ENCODE measurements around the gene FRAS1.
"Not testable (repeated sequence)": the region's sequence is repeated elsewhere in the genome, so short reads cannot be mapped to it uniquely, and the experiment has no call there.

FRAS1 gene

GRCh38 chr4:78527103-78527502, 470.0 kb downstream of the FRAS1 start:
- DNase-seq = no peak

GRCh38 chr4:78527555-78527954, 470.4 kb downstream of the FRAS1 start:
- no peak for DNase-seq

DNA sequence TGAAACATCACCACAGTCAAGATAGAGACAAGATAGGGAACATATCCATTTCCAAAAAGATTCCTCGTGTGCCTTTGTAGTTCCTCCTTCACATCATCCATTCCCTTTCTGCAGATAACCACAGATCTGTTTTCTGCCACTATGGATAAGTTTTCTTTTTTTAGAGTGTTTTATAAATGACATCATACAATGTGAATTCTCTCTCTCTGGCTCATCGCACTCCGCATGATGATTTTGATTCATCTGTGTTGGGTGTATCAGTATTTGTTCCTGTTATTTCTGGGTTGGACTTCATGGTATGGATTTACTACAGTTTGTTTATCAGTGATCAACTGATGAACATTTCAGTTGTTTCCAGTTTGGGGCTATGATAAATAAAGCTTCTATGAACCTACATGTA, 471.2 kb downstream of the FRAS1 start:
- DNase-seq = no peak

GRCh38 chr4:78529569-78530209, 472.6 kb downstream of the FRAS1 start:
- DNase-seq = no peak

DNA sequence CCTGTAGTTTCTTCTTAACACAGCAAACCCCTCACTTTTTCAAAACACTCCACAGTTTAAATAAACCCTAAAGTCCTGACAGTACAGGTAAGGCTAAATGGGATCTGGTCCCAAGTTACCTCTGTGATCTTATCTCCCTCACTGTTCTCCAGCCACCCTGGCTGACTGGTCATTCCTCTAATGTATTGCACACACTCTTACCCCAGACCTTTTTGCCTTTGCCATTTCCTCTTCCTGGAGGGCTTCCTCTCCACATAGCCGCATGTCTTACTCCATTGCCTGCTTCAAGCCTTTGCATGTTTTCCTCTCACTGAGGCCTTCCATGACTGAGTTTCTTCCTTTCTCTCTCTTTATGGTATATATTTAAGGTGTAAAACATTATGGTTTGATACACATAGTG, 474.9 kb downstream of the FRAS1 start:
- no peak for DNase-seq

DNA sequence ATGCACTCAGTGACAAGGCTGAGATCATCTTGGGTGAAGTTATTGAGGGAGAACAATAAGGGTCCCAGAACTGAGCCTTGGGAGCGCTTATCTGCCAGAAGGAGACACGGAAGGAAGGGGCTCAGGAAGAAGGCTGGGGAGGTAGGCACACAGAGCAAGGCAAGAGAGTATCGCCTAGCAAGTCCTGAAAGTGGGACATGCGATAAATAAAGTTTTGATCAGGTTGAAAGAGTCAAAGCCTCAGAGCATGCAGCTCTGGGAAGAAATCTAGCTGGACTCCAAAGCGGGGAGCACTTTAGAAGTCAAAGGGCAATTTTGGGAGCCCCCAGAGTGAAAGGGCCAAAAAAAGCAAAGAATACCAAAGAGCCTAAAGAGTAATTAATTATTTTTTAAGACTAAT, 476.7 kb downstream of the FRAS1 start:
- no peak for DNase-seq

DNA sequence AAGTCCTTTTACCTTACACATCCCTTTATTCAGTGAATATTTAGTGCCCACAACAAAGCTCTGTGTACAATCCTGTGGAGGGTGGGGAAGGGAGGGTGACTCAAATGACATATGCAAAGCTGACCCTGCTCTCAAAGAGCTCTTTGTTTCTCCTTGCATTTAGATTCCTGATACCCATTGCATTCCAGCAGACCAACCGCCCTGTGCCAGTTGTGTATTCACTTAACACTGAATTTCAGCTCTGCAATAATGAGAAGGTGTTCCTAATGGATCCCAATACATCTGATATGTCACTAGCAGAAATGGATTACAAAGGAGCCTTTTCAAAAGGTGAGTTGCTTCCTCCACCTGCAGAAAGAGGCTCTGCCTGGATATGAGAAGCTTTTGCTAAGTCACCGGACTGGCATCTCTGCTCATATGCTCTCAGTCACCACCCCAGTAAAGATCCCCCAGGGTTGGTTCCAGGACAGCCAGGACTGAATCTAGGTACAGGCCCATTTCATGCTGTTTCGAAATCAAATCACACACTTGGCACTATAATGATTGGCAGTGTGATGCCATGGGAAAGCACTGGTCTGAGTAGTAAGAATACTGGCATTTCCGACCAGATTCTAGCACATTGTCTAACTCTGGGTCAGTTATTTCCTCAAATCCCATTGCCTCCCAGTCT, 477.3 kb downstream of the FRAS1 start:
- no peak for DNase-seq

DNA sequence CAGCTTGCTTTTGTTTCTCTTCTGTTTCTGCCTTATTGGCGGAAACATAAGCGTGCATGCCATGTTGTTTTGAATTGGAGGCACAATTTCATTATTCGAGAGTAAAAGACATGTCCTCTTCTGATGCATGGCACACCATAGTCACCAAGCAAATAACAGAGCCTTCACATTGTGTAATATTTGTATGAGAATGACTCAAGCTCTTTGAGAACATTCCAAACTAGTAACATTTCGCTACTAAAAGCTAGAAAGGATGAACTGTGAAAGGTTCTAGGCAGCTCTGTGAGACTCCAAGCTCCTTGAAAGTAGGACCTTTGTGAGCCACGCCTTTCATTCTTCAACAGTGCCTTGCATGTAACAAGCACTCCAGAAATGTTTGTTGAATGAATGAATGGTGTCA, 485.2 kb downstream of the FRAS1 start:
- DNase-seq = no peak

GRCh38 chr4:78543424-78544125, 486.5 kb downstream of the FRAS1 start:
- no peak for DNase-seq

DNA sequence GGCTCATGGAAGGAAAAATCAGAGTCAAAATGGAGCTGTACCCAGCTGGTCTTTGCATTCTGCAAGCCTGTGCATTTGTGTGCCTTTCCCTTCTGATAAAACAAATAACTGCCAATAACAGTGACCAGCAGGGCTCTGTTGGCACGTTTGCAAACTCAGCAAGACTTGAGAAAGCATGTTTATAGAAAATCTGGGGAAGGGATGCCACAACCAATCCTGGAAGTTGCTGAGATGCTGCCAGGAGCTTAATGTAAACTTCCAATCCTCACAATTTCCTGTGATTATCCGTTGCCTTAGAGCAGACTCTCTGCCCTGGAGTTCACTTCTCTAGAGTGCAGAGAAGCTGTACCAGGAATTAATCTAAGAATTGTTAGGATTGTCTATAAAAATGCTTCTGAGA, 487.6 kb downstream of the FRAS1 start:
- DNase-seq = no peak

- DNase-seq = no peak
Observed at GRCh38 chr4:78545275-78546246, 488.4 kb downstream of the FRAS1 start.

GRCh38 chr4:78547899-78548298, 490.8 kb downstream of the FRAS1 start:
- DNase-seq = not testable (repeated sequence)

DNA sequence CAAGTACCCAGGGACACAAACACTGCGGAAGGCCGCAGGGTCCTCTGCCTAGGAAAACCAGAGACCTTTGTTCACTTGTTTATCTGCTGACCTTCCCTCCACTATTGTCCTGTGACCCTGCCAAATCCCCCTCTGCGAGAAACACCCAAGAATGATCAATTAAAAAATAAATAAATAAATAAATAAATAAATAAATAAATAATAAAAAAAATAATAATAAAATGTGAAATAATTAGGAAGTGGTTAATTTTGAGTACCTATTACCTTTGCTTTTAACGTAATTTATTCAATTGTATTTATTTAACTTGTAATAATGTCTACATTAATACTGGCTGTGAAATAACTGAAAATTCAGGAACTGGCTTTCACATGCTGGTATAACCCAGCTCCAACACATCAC, 491.8 kb downstream of the FRAS1 start:
- not testable (repeated sequence) for DNase-seq

GRCh38 chr4:78551420-78552351, 494.6 kb downstream of the FRAS1 start, which contains the start of gene ANXA3:
Gene ANXA3 (plus strand): TSS chr4:78551770. CDS start chr4:78554474, 2,704 bp downstream.
- DNase-seq = no peak

- DNase-seq = no peak
Observed at GRCh38 chr4:78552389-78553042, 495.4 kb downstream of the FRAS1 start.

DNA sequence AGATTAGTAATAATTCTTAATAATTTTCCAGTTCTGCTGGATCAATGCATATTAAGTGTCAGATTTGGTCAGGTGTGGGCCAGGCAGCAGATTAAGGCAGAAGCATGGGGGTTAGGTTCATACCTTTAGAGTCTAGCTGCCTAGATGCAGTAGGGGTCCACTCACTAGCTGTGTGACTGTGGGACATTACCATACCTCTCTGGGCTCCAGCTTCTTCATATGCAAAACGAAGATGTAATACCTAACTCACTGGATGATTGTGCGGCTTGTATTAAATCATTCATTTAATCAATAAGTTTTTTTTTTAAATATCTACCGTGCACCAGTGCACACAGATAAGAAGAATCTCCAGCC, 495.9 kb downstream of the FRAS1 start:
- DNase-seq = no peak

DNA sequence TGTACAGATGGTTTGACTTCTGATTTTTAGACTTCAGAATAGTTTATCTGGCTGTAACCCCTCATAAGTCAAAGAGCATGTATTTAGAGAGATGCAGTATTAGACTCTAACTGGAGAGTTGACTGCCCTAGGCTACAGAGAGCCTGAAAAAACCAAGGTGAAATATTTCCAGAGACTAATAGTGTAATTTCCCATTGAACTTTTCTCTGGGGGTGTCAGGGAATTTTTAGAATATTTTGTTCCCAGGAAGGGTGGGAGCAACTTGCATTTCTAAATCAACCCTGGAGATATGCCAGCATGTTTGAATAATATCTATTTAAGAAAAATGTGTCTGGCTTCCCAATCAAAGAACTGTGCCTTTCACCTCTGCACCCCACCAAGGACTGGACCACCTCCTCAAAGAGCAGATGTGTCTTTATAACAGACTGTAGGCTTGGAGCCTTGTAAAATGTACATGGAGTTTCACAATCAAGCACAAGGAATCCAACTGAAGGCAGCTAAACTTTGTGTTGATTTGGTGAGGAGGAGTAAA, 496.5 kb downstream of the FRAS1 start:
- DNase-seq = no peak

DNA sequence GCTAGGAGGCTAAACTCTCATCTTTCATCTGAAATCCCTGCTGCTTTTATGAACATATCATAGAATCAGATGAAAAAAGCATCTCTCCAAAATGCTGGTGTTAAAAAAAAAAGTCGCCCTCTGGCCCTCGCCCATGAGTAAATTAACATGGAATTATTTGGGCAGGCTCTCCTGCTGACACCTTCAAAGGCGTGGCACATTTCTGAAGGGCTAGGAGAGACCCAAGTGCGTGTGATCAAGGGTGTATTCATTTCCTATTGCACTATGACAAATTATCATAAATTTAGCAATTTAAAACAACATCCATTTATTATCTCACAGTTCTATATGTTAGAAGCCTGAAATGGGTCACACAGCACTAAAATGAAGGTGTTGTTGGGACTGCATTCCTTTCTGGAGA, 499.5 kb downstream of the FRAS1 start:
- no peak for DNase-seq

DNA sequence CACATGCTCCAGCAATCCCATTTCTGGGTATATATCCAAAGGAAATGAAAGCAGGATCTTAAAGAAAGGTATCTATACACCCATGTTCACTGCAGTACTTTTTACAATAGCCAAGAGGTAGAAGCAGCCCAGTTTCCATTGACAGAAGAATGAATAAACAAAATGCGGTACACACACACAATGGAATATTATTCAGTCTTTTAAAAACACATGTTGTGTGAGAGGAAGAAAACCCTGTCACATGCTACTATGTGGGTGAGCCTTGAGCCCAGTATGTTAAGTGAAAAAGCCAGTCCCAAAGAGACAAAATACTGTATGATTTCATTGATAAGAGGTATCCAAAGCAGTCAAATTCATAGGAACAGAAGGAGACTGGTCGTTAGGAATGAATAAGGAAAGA, 500.7 kb downstream of the FRAS1 start:
- no peak for DNase-seq

DNA sequence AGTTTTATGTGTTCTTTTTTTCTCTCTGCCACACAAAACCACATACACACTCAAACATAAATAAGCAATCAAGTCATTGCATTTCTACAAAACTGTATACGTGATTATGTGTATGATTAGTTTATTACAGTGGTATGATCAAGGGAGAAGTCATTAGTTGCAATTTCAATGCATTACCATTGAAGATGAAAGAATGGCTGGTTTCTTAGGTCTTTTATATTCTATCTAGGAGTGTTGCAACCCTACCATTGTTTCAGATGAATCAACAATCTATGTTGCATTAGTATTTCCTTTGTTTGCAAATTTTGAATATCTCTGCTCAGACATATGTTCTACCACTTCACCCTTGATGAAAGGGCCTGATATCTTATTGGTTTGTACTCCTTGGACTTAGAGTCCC, 501.3 kb downstream of the FRAS1 start:
- DNase-seq = no peak
